Mesothelial cell of epicardium (in vitro differentiated cells): ENCODE data around the gene IGF2R. TPM values are rescaled to one million over a fixed set of nuclear protein-coding genes. Genes with fewer than 3 reads are reported as not detected.

Experiments
- DNase-seq, 2 experiments: peaks; one replicate each; pipeline ENCODE4 v3.0.0; 2021; ENCODE audit warnings: low spot score in 2 of 2; ENCODE audit not compliant: unreplicated experiment in 2 of 2
- H3K27ac Mint-ChIP-seq: 2 replicates; pipeline ENCODE4 v1.8.0; 2021; ENCODE audit warnings: mixed read lengths
- H3K27me3 Mint-ChIP-seq: 2 replicates; pipeline ENCODE4 v1.8.0; 2021; ENCODE audit warnings: low read depth, mixed read lengths
- H3K36me3 Mint-ChIP-seq: 2 replicates; pipeline ENCODE4 v1.8.0; 2021; ENCODE audit warnings: mixed read lengths
- H3K4me1 Mint-ChIP-seq: 2 replicates; pipeline ENCODE4 v1.8.0; 2021; ENCODE audit warnings: mixed read lengths
- H3K4me3 Mint-ChIP-seq: 2 replicates; pipeline ENCODE4 v1.8.0; 2021; ENCODE audit warnings: mild to moderate bottlenecking, moderate library complexity, mixed read lengths
- H3K9me3 Mint-ChIP-seq: 2 replicates; pipeline ENCODE4 v1.8.0; 2021; ENCODE audit warnings: mixed read lengths
- total RNA-seq: library from RNA; stranded (reverse); gene quantifications from 3 replicates; pipeline ENCODE4 v1.2.1, GENCODE V29; 2021
- TF ChIP-seq, protein P1 (sequence below): fragments of 200-600 bp; sonication (generic); IDR thresholded peaks from one replicate; pipeline ENCODE4 v1.5.0; 2021; ENCODE audit warnings: antibody characterized with exemption; ENCODE audit not compliant: unreplicated experiment

Gene IGF2R
- total RNA-seq, 1 donor from 2014 or later = 112 TPM

DNA sequence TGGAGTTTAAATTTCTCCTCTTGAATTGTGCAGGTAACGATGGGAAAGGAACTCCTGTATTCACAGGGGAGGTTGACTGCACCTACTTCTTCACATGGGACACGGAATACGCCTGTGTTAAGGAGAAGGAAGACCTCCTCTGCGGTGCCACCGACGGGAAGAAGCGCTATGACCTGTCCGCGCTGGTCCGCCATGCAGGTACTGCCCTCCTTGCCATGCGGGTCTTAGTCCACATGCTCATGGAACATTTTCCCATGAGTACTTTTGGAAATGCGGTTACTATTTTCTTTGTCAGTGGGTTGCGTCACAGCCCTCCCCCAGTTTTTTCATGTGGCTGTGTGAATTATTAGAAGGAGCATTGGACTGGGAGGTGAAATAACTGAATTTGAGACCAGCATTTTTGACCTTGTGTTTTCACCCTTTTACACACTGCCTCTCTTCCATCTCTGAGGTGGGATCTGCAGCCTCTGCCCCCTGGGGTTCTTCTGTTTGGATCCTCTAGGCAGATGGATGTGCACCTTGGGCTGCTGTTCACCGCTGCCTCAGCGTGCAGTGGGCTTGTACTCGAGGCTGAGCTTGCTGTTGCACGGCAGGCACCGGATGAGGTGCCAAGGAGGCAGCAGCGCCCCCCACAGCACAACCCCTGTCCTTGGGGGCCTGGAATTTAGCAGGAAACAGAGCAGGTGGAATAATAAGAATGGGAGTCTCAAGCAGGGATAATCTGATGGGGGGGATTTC is 71.8 kb downstream of the IGF2R start:
- H3K27ac Mint-ChIP-seq = no peak overlapping the region
- peaks cover 30% of the 10 kb centered on the region for H3K36me3 Mint-ChIP-seq
- no peak for DNase-seq
- H3K9me3 Mint-ChIP-seq = no peaks in the 10 kb centered on the region
- H3K4me3 Mint-ChIP-seq = no peak overlapping the region
- peaks cover 23% of the 10 kb centered on the region for H3K4me1 Mint-ChIP-seq
- no peaks in the 10 kb centered on the region for H3K27me3 Mint-ChIP-seq
- TF ChIP-seq, protein P1, sequence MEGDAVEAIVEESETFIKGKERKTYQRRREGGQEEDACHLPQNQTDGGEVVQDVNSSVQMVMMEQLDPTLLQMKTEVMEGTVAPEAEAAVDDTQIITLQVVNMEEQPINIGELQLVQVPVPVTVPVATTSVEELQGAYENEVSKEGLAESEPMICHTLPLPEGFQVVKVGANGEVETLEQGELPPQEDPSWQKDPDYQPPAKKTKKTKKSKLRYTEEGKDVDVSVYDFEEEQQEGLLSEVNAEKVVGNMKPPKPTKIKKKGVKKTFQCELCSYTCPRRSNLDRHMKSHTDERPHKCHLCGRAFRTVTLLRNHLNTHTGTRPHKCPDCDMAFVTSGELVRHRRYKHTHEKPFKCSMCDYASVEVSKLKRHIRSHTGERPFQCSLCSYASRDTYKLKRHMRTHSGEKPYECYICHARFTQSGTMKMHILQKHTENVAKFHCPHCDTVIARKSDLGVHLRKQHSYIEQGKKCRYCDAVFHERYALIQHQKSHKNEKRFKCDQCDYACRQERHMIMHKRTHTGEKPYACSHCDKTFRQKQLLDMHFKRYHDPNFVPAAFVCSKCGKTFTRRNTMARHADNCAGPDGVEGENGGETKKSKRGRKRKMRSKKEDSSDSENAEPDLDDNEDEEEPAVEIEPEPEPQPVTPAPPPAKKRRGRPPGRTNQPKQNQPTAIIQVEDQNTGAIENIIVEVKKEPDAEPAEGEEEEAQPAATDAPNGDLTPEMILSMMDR = no peak

DNA sequence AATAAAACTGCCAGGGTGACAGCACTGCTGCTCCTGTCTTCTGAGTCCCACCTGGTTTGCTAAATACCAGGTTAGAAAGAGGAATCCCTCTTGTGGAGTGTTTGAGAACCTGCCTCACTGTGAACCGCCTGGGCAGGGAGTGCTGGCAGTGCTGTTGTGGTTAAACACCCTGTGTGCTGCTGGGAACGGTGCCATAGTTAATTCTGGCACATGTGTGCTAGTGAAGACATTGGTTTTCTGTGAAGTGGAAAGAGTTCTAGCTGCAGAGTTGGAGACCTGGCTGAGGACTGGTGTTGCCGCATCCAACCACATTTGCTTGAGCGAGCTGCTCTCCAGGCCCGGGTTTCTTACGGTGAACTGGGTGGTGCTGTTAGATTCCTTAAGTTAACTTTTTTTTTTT is 72.7 kb downstream of the IGF2R start:
- peaks cover 23% of the 10 kb centered on the region for H3K4me1 Mint-ChIP-seq
- H3K36me3 Mint-ChIP-seq = peaks cover 28% of the 10 kb centered on the region
- no peaks in the 10 kb centered on the region for H3K27me3 Mint-ChIP-seq
- no peak for DNase-seq
- H3K4me3 Mint-ChIP-seq = no peak overlapping the region
- H3K27ac Mint-ChIP-seq = peak overlapping the region; percentile 5
- TF ChIP-seq, protein P1 = no peak
- H3K9me3 Mint-ChIP-seq = no peaks in the 10 kb centered on the region

DNA sequence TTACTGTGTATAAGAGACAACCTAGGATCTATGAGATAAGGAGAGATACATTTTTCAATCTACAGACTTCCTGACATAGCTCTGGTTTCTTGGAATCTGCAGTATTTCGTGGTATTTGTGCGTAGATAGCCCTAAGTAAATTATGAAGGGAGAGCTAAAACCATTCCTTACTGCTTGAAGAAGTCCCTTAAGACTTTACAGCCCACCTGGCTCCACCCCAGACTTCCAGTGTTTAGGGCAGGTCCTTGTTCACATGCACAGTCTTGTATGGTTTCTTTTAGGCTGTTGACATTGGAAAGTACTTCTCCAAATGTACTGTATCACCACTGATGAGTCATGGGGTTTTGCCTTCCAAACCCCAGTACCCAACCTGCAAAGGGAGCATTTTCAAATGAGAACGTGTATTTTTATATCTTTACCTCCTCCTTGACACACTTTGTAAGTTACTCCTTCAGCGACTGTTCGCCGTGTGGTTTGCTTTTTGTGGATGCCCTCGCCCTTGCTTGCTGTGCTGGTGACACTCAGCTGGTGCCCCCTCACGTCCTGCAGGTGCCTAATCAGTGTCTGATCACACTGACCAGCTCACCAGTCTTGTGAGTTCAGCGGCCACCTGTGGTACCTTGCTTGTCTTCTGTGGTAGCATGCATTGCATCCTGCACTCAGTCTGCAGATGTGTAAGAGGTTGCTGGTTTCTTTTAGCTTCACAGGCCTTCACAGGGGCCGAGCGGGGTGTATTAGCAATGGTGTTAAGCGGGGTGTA is 73.3 kb downstream of the IGF2R start:
- H3K36me3 Mint-ChIP-seq = peaks cover 33% of the 10 kb centered on the region
- no peak overlapping the region for H3K4me3 Mint-ChIP-seq
- H3K9me3 Mint-ChIP-seq = no peaks in the 10 kb centered on the region

DNA sequence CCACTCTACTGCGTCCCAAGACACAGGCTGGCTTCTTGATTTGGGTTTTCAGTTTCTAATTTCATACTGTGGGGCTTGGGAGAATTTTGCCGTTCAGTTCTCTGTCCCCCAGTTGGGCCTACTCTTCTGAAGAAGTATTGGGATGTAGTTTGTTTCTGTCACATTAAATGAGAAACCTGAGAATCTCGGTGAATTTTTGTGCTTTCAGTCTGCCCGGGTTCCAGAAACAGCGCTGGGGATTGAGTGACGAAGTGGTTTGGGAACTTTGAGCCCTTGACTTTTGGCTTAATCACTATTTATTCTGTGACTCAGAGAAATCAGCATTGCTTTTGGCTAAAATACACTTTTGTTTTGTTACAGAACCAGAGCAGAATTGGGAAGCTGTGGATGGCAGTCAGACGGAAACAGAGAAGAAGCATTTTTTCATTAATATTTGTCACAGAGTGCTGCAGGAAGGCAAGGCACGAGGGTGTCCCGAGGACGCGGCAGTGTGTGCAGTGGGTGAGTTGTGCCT is 74.0 kb downstream of the IGF2R start:
- Mint-ChIP-seq H3K4me3 (no peak overlapping the region), H3K27me3 (no peaks in the 10 kb centered on the region), H3K27ac (peak overlapping the region; percentile 8), H3K36me3 (peaks cover 33% of the 10 kb centered on the region), H3K4me1 (peaks cover 23% of the 10 kb centered on the region), H3K9me3 (no peaks in the 10 kb centered on the region)
- DNase-seq = no peak
- TF ChIP-seq, protein P1 = no peak

More for the DNA sequence above, 73.3 kb downstream of the IGF2R start:
- TF ChIP-seq, protein P1 = no peak
- Mint-ChIP-seq H3K27ac (peak overlapping the region; percentile 5), H3K4me1 (peaks cover 23% of the 10 kb centered on the region), H3K27me3 (no peaks in the 10 kb centered on the region)
- DNase-seq = no peak

DNA sequence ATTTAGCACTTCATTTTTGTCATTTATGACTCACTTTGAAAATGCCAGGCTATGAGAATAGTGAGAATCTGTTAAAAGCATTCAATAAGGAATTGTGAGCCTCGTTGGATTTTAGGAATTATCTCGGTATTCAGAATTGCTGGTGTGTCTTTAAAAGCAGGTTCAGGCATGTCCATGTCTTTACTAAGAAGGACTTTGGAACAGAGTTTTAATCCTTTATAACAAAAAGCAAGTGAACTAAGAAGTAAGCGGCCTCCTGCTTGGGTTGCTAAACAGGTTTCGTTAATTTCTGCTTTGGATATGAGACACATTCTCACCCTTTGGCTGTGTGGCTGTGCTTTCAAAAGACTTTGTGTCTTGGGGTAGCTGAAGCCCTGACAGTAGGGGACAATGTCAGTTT is 74.9 kb downstream of the IGF2R start:
- Mint-ChIP-seq H3K4me1 (peaks cover 23% of the 10 kb centered on the region), H3K27me3 (no peaks in the 10 kb centered on the region), H3K4me3 (peak overlapping the region; percentile 10), H3K36me3 (peaks cover 37% of the 10 kb centered on the region), H3K9me3 (no peaks in the 10 kb centered on the region), H3K27ac (peak overlapping the region; percentile 68)
- TF ChIP-seq, protein P1 = no peak
- DNase-seq = no peak
